Activated CD8-positive, alpha-beta memory T cell treated with anti-CD3 and anti-CD28 coated beads for 24 hours (primary cell): ENCODE measurements around the gene NSD1.

Experiments
- DNase-seq: peaks from one replicate; pipeline ENCODE4 v3.0.0-alpha.2; 2020

The NSD1 gene

DNA sequence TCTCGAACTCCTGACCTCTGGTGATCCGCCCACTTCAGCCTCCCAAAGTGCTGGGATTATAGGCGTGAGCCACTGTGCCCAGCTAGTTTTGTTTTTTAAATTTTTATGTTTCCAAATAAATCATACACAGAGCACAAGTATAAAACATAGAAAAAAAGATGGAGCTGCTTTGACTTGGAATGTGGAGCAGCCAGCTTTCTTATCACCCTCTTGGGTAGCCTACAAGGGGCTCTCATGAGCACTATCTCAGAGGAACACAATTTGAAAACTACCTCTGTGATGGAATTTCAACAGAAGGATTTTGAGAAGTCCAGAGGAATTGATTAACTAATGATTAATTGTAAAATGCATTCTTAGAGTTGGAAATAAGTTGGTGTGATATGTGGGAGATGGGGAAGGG lies 45.9 kb downstream of the NSD1 start:
- no peak for DNase-seq

DNA sequence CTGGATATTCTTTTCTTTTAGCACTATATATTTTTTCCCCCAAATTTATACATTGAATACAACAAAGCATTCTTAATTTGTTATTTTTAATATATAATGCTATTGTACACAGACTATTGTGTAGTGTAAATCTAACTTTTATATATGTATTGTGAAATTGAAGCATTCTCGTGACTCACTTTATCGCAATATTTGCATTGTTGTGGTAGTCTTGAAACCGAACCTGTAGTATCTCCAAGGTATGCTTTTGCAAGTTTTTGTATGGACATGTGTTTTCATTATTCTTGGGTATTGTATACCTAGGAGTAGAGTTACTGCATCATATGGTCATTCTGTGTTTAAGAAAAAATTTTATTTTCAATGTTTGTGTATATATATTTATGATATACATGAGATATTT lies 49.6 kb downstream of the NSD1 start:
- DNase-seq: no peak

DNA sequence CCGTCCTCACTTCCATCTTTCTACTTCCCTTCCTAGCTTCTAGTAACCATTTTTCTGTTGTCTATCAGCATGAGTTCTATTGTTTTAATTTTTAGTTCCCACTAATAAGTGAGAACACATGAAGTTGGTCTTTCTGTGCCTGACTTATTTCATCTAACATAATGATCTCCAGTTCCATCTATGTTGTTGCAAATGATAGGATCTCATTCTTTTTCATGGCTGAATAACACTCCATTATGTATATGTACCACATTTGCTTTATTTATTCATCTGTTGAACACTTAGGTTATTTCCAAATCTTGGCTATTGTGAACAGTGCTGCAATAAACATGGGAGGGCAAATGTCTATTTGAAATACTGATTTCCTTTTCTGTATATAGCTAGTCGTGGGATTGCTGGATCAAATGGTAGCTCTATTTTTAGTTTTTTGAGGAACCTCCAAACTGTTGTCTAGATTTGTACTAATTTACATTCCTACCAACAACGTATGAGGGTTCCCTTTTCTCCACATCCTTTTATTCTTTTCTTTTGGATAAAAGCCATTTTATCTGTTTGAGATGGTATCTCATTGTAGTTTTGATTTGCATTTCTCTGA lies 50.3 kb downstream of the NSD1 start:
- DNase-seq: no peak

DNA sequence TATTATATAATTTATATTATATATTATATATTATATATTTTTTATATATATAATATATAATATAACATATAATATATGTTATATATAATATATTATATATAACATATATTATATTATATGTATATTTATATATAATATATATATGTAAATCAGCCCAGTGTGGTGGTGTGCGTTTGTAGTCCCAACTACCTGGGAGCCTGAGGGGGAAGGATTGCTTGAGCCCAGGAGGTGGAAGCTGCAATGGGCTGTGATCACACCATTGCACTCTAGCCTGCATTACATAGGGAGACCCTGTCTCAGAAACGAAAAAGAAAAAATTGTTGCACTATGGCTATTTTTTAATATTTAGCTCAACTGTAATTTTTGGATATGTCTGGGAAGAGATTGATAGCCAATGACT lies 52.4 kb downstream of the NSD1 start:
- no peak for DNase-seq

DNA sequence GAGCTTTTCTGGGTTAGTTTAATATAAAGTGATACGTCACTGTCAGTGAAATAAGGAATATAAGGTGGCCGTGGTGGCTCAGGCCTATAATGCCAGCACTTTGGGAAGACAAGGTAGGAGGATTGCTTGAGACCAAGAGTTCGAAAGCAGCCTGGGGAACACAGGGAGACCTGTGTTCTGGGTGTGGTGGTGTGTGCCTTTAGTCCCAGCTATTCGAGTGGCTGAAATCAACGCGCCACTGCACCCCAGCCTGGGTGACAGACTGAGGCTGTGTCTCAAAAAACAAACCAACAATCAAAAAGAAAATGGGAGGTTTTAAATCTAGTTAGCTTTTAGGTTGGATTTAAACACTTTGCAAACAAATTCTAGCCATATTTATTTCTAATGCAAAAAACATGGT lies 53.1 kb downstream of the NSD1 start:
- DNase-seq: peak; percentile 28

DNA sequence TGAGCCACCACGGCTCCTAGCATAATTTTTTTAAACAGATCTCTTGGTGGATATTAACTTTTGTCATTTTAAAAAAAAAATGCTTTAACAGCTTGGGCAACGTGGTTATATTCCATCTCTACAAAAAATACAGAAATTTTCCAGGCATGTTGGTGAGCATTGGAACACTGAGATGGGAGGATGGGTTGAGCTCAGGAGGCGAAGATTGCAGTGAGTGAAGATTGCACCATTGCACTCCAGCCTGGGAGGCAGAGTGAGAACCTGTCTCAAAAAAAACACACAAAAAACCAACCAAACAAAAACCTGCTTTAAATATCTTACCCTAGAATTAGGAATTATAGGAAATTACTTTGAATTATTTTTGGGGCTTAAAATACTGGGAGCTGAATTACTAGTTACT lies 55.2 kb downstream of the NSD1 start:
- DNase-seq: no peak

DNA sequence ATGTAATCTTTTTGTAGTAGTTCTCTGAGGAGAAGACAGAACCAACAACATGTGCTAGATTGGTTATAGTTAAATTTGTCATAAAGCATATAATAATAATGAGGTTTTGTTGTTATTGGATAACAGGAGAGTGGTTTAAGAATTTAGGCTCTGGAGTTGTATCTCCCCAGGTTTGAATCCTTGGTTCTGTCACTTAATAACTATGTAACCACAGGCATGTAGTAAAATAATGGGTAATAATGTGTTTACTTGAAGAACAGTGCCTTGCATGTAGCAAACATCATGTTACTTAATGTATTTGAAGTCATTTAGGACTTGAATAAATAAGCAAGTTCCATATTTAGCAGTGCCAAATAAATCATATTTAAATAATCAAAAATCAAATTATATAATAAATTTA lies 55.8 kb downstream of the NSD1 start:
- DNase-seq: no peak

DNA sequence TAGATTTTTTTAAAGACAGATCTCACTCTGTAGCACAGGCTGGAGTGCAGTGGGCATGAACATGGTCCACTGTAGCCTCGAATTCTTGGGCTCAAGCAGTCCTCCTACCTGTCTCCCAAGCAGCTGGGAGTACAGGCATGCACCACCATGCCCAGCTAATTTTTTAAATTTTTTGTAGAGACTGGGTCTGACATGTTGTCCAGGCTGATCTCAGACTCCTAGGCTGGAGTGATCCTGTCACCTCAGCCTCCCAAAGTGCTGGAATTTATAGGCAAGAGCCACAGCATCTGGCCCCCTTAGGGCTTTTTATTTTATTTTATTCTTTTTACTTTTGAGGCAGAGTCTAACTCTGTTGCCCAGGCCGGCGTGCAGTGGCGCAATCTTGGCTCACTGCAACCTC lies 56.4 kb downstream of the NSD1 start:
- peak; percentile 30 for DNase-seq

DNA sequence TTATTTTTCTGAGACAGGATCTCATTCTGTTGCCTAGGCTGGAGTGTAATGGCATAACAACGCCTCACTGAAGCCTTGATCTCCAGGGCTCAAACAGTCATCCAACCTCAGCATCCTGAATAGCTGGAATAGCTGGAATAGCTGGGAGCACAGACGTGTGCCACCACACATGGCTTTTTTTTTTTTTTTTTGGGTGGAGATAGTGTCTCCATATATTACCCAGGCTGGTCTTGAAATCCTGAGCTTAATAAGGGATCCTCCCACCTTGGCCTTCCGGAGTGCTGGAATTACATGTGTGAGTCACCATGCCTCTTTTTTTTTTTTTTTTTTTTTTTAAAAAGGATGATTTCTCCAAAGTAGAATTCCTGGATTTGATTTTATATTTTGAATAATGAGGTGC lies 60.7 kb downstream of the NSD1 start:
- DNase-seq: no peak

DNA sequence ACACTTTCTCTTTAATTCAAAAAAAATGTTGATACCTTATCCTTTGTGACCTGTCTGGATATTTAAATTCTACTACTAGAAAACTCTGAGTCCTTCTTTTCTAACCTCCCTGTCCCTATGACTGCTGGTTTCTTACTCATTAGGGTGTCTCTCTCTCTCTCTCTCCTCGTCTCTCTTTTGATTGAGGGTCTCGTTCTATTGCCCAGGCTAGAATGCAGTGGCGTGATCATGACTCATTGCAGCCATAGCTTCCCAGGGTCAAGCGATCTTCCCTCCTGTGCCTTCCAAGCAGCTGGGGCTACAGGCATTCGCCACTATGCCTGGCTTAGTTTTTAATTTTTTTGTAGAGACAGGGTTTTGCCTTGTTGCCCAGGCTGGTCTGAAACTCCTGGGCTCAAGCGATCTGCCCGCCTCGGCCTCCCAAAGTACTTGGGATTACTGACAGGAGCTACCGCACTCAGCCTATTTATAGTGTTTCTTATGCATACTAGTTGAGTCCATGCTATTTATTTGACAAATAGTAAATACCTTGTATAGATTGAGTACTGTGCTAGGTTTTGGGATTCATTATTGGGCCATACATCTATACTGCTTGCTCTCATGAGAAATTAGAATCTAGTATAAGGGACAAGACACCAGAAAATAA lies 61.9 kb downstream of the NSD1 start:
- peak; percentile 19 for DNase-seq

DNA sequence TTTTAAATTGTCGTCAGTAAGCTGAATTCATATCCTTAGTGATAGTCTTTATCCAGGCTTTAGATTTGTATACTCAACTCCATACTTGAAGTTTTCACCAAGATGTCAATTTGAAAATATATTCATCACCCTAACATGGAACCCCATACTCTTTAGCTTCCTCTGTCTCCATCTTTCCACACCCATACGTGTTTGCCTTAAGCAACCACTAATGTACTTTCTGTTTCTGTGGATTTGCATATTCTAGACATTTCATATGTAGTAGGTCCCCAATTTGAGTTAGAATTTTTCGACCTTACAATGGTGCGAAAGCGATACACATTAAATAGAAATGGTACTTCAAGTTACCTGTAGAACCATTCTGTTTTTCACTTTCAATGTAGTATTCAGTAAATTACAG lies 65.2 kb downstream of the NSD1 start:
- DNase-seq: no peak

DNA sequence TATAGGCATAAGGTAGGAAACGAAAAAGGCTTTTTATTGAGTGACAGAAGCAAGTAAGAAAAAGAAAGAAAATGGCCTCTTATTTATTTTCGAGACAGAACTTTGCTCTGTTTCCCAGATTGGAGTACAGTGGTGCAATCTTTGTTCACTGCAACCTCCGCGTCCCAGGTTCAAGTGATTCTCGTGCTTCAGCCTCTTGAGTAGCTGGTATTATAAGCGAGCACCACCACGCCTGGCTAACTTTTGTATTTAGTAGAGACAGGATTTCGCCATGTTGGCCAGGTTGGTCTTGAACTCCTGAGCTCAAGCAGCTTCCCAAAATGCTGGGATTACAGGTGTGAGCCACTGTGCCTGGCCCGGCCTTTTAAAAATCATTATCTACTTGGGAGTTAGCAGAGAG lies 70.7 kb downstream of the NSD1 start:
- no peak for DNase-seq

DNA sequence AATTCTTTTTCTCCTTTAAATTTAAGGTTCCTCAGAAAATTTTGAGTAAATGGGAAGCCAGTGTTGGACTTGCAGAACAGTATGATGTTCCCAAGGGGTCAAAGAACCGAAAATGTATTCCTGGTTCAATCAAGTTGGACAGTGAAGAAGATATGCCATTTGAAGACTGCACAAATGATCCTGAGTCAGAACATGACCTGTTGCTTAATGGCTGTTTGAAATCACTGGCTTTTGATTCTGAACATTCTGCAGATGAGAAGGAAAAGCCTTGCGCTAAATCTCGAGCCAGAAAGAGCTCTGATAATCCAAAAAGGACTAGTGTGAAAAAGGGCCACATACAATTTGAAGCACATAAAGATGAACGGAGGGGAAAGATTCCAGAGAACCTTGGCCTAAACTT lies 76.0 kb downstream of the NSD1 start:
- no peak for DNase-seq

DNA sequence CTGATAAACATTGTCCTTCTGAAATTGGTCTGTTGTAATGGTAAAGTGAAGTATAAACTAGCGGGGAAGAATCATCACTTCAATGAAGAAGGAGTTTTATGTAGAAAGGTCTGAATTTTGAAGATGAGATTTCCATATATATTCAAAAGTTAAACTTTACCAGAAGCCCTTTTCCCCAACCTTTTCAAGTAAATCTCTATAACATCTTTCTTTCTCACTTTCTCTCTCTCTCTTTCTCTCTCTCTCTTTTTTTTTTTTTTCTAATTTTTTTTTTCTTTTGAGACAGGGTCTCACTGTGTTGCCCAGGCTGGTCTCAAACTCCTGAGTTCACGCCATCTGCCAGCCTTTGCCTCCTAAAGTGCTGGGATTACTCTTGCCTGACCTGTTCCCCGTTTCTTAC lies 78.7 kb downstream of the NSD1 start:
- DNase-seq: no peak

DNA sequence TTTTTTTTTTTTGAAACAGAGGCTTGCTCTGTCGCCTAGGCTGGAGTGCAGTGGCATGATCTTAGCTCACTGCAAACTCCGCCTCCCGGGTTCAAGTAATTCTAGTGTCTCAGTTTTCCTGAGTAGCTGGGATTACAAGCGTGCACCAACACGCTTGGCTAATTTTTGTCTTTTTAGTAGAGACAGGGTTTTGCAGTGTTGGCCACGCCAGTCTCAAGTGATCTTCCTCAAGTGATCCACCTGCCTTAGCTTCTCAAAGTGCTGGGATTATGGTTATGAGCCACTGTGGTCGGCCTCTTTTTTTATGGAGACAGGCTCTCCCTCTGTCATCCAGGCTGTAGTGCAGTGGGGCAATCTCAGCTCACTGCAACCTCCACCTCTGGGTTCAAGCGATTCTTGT lies 87.0 kb downstream of the NSD1 start:
- no peak for DNase-seq

DNA sequence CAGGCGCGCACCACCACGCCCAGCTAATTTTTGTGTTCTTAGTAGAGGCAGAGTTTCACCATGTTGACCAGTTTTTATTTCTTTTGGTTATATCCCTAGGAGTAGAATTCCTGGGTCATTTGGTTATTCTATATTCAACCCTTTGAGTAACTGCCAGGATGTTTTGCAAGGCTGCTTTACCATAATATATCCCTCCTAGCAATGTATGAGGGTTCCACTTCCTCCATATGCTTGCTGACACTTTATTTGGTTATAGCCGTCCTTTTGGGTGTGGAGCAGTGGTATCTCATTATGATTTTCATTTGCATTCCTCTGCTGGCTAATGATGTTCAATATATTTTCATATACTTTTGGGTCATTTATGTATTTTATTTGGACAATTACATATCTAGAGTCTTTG lies 88.7 kb downstream of the NSD1 start:
- DNase-seq: no peak

DNA sequence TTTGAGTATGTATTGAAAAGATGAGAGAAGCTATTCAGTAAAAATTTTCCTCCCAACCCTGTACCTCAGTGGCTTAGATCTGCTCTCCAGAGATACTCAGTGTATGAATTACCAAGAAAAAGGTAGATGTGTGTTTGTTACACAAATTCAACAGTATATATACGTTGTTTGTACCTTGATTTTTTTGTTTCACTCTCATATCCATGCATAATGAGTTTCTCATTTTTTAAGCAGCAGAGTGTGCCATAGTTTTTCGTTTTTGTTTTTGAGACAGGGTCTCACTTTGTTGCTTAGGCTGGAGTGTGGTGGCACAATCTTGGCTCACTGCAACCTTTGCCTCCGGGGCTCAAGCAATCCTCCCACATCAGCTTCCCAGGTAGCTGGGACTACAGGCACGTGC lies 92.2 kb downstream of the NSD1 start:
- no peak for DNase-seq

DNA sequence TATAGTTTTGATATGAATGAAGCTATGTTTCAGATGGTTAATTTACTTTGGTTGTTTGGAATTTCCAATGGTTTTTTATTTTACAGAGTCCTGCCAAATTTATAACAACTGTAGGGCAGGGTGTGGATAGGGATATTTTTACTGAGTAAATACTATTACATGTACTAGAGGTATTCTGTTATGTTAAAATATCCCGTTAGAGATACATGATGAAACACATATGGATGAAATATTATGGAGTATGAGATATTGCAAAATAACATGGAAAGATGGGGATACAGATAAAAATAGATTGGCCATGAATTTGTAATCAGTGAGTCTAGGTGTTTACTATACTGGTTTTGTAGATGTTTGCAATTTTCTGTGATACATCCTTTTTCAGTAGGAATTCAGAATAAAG lies 93.3 kb downstream of the NSD1 start:
- DNase-seq: no peak

DNA sequence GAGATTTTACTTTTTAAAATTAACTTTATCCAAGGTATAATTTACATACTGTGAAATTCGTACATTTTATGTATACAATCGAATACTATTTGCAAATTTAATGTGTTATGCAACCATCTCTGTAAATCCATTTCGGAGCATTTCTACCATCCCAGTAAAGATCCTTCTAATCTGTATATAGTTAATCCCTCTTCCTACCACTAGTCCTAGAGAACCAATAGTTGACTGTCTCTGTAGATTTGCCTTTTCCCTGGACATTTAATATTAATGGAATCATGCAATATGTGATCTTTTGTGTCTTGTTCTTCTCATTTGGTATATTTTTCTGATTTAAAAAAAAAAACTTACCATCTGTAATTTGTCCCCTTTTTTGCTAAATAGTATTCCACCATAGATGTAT lies 95.2 kb downstream of the NSD1 start:
- DNase-seq: no peak

DNA sequence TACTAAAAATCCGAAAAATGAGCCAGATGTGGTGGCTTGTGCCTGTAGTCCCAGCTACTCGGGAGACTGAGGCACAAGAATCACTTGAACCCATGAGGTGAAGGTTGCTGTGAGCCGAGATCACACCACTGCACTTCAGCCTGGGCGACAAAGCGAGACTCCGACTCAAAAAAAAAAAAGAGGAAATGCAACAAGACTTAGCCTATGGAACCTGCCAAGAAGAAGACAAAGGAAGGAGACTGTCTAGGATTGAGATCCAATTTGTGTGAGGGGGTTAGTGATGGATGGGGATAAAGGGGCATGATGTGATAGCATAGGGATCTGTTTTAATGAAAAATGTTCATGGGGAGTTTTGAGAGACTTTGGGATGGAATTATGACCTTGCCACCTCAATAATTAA lies 97.1 kb downstream of the NSD1 start:
- DNase-seq: no peak

DNA sequence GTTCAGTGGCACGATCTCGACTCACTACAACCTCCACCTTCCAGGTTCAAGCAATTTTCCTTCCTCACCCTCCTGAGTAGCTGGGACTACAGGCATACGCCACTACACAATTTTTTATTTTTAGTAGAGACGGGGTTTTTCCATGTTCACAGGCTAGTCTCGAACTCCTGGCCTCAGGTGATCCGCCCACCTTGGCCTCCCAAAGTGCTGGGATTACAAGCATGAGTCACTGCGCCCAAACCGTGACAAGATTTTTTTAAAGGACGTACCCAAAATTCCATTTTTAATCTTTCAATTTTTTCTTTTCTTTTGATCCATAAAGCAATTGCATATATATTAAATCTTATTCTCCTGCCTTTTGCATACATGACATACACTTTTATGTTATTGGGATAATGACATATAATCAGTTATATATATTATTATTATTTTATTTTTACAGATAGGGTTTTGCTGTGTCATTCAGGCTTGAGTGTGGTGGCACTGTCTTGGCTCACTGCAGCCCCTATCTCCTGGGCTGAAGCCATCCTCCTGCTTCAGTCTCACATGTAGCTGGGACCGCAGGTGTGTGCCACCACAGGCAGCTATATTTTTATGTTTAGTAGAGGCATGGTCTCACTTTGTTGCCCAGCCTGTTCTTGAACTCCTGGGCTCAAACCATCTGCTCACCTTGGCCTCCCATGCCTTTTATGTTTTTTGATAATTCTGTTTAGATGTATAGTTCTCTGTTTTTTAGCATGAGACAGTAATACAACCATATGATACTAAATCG lies 98.1 kb downstream of the NSD1 start:
- DNase-seq: no peak

DNA sequence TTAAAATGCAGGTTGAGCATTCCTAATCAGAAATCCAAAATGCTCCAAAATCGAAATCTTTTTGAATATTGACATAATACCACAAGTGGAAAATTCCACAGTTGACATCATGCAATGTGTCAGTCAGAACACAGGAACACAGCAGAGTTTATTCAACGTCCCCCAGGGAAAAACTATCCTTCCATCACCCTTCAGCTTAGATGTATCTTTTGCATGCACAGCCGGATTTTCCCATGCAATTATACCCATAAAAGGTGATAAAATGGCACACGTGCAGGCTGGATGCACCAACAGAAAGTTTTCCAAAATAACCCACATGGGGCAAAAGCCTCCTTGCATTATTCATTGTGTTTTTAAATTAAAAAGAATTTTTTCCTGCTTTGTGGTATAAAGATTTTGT lies 98.8 kb downstream of the NSD1 start:
- DNase-seq: no peak

DNA sequence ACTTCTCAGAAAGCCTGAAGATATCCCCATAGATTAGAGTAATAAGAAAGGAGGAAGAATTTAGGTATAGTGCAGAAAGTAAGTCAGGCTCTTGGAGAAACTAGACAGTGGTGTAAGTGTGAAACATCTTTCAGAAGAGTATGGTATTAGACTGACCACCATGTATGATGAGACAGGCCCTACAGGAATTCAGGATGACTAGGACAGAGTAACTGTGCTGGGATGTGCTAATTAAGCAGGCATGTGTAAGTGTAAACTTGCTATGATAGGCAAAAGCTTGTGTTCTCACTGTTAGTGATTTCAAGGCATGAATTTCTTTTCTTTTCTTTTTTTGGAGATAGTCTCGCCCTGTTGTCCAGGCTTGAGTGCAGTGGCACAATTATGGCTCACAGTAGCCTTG lies 99.2 kb downstream of the NSD1 start:
- no peak for DNase-seq

DNA sequence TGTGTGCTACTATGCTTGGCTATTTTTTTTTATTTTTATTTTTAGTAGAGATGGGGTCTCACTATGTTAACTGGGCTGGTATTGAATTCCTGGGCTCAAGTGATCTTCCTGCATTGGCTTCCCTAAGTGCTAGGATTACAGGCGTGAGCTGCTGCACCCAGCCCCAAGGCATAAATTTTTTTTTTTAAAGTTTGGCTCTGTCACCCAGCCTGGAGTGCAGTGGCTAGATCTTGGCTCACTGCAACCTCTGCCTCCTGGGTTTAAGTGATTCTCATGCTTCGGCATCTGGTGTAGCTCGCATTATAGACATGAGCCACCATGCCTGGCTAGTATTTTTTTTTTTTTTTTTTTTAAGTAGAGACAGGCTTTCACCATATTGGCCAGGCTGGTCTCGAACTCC lies 99.6 kb downstream of the NSD1 start:
- DNase-seq: no peak

DNA sequence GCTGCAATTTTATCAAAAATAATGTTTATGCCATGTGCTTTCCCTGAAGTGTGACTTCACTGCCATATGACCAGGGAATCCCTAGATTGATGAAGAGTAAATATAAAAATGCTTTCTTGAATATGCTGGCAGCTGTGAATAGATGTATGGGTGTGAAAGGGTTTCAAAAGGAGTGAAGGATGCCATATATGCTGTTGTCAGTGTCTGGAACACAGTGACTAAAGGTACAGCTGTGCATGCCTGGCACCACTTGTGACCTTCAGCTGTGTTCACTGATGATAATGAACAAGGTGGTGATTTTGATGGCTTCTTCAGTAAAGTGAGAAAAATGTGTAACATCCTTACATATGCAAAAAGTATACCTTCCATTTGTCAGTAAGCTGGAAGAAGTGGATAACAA lies 100.2 kb downstream of the NSD1 start:
- no peak for DNase-seq
